H1 (cell line): ENCODE measurements around the gene PLA2G10. TPM values are rescaled to one million over a fixed set of nuclear protein-coding genes. Genes with fewer than 3 reads are reported as not detected.

Experiments
- CTCF ChIA-PET: fragments of 300-600 bp; sonication (Branson Sonifier 250); formaldehyde crosslinking; loops from one replicate; lab custom pipeline; 2021; ENCODE audit not compliant: partially characterized antibody; lab: Charles Lee
- POLR2A ChIA-PET: fragments of 300-600 bp; sonication (Branson Sonifier 250); formaldehyde crosslinking; loops from one replicate; lab custom pipeline; 2021; ENCODE audit warnings: inconsistent platforms; ENCODE audit not compliant: partially characterized antibody; lab: Charles Lee
- DNase-seq, 2 experiments: peaks; one replicate each; pipeline versions ENCODE4 v3.0.0 to v3.0.0-alpha.2; 2010 to 2022; ENCODE audit warnings: low spot score in 2 of 2, low read depth in 1 of 2, mixed read lengths in 1 of 2
- FAIRE-seq: peaks from 2 replicates; lab custom pipeline; 2011; peaks lifted over from hg19 to GRCh38; lab: Jason Lieb, UNC
- H2AFZ ChIP-seq: 2 replicates; pipeline ENCODE4 v1.8.1; 2012; ENCODE audit warnings: low read length, inconsistent platforms
- H2AK5ac ChIP-seq: 2 replicates; pipeline ENCODE4 v1.6.1; 2013; ENCODE audit warnings: low read depth, low read length
- H2BK120ac ChIP-seq: replicated peaks from 2 replicates; pipeline ENCODE3; 2013; ENCODE audit warnings: low read depth, low read length, inconsistent platforms
- H2BK12ac ChIP-seq: 2 replicates; pipeline ENCODE4 v1.6.1; 2013; ENCODE audit warnings: low read depth, low read length
- H2BK15ac ChIP-seq: 2 replicates; pipeline ENCODE4 v1.6.1; 2013; ENCODE audit warnings: low read length
- H2BK20ac ChIP-seq: 2 replicates; pipeline ENCODE4 v1.6.1; 2013; ENCODE audit warnings: low read length
- H2BK5ac ChIP-seq: 2 replicates; pipeline ENCODE4 v1.6.1; 2013; ENCODE audit warnings: low read depth, low read length
- H3K14ac ChIP-seq: 2 replicates; pipeline ENCODE4 v1.6.1; 2013; ENCODE audit warnings: inconsistent platforms; ENCODE audit not compliant: insufficient read length
- H3K18ac ChIP-seq: 2 replicates; pipeline ENCODE4 v1.6.1; 2013; ENCODE audit warnings: low read length; ENCODE audit errors: extremely low read depth
- H3K23ac ChIP-seq: 2 replicates; pipeline ENCODE4 v1.6.1; 2013; ENCODE audit warnings: inconsistent platforms; ENCODE audit not compliant: insufficient read length
- H3K23me2 ChIP-seq: 2 replicates; pipeline ENCODE4 v1.6.1; 2013; ENCODE audit warnings: low read depth, low read length
- H3K27ac ChIP-seq: 2 replicates; pipeline ENCODE4 v1.6.1; 2011; ENCODE audit warnings: low read depth, low read length, inconsistent platforms
- H3K27me3 ChIP-seq, 4 experiments: replicated peaks in 1 of 4; 1 replicate in 1 of 4; 2 replicates in 3 of 4; pipeline versions ENCODE4 v1.6.1 to v1.8.1; 2011 to 2013; ENCODE audit warnings: low read length in 3 of 4, mild to moderate bottlenecking in 3 of 4, inconsistent platforms in 2 of 4, mixed read lengths in 2 of 4, moderate library complexity in 1 of 4; ENCODE audit not compliant: control insufficient read depth in 3 of 4, insufficient read depth in 3 of 4; ENCODE audit errors: extremely low read depth in 1 of 4
- H3K36me3 ChIP-seq, 4 experiments: 2 replicates each; pipeline versions ENCODE4 v1.6.1 to v1.8.1; 2011 to 2013; ENCODE audit warnings: mild to moderate bottlenecking in 4 of 4, low read length in 3 of 4, moderate library complexity in 2 of 4, control low read depth in 1 of 4, inconsistent platforms in 1 of 4; ENCODE audit not compliant: insufficient read depth in 4 of 4, control insufficient read depth in 2 of 4
- H3K4ac ChIP-seq: replicated peaks from 2 replicates; pipeline ENCODE3; 2013; ENCODE audit warnings: low read length, low read depth, mixed read lengths, inconsistent platforms; ENCODE audit not compliant: insufficient read length
- H3K4me1 ChIP-seq, 4 experiments: replicated peaks in 1 of 4; 1 replicate in 1 of 4; 2 replicates in 3 of 4; pipeline versions ENCODE4 v1.6.1 to v1.8.1; 2011 to 2013; ENCODE audit warnings: low read length in 3 of 4, inconsistent platforms in 2 of 4, mixed read lengths in 1 of 4; ENCODE audit not compliant: insufficient read depth in 4 of 4, control insufficient read depth in 3 of 4
- H3K4me2 ChIP-seq, 2 experiments: 2 replicates each; pipeline versions ENCODE4 v1.6.1 to v1.8.1; 2011 to 2013; ENCODE audit warnings: low read depth in 2 of 2, low read length in 2 of 2, control low read depth in 1 of 2, inconsistent platforms in 1 of 2, mild to moderate bottlenecking in 1 of 2; ENCODE audit not compliant: insufficient read depth in 1 of 2
- H3K4me3 ChIP-seq, 4 experiments: fragments of 200-600, 300-600 bp in 1 of 4; sonication (generic), shearing (Covaris generic), sonication (Bioruptor Twin) in 1 of 4; 2 replicates each; pipeline versions ENCODE4 v1.5.1 to v1.8.1; 2011 to 2016; ENCODE audit warnings: low read length in 4 of 4, low read depth in 3 of 4, control low read depth in 2 of 4, inconsistent platforms in 2 of 4, mild to moderate bottlenecking in 2 of 4, mixed read lengths in 1 of 4, moderate library complexity in 1 of 4; ENCODE audit not compliant: insufficient read depth in 2 of 4; ENCODE audit errors: extremely low read depth in 1 of 4
- H3K56ac ChIP-seq: replicated peaks from 2 replicates; pipeline ENCODE3; 2013; ENCODE audit warnings: low read depth, mild to moderate bottlenecking, mixed read lengths, low read length, inconsistent platforms; ENCODE audit not compliant: insufficient read length
- H3K79me1 ChIP-seq: 2 replicates; pipeline ENCODE4 v1.6.1; 2013; ENCODE audit warnings: low read depth, low read length, control low read depth
- H3K79me2 ChIP-seq, 2 experiments: 2 replicates each; pipeline versions ENCODE4 v1.6.1 to v1.8.1; 2012 to 2013; ENCODE audit warnings: low read length in 2 of 2, mild to moderate bottlenecking in 2 of 2, inconsistent platforms in 1 of 2; ENCODE audit not compliant: insufficient read depth in 2 of 2, control insufficient read depth in 1 of 2
- H3K9ac ChIP-seq, 4 experiments: replicated peaks in 1 of 4; 1 replicate in 1 of 4; 2 replicates in 3 of 4; pipeline versions ENCODE4 v1.6.1 to v1.8.1; 2011 to 2013; ENCODE audit warnings: low read depth in 3 of 4, low read length in 3 of 4, control low read depth in 2 of 4, mild to moderate bottlenecking in 2 of 4, moderate library complexity in 2 of 4, inconsistent platforms in 1 of 4; ENCODE audit errors: extremely low read depth in 1 of 4
- H3K9me3 ChIP-seq, 2 experiments: 2 replicates each; pipeline versions ENCODE4 v1.6.1 to v1.8.1; 2012 to 2013; ENCODE audit warnings: mild to moderate bottlenecking in 2 of 2, moderate library complexity in 2 of 2, control low read depth in 1 of 2, inconsistent platforms in 1 of 2, low read depth in 1 of 2, low read length in 1 of 2, mixed read lengths in 1 of 2; ENCODE audit not compliant: insufficient read depth in 2 of 2
- H4K20me1 ChIP-seq, 2 experiments: replicated peaks in 1 of 2; 2 replicates each; pipeline versions ENCODE3 to v1.8.1; 2011 to 2013; ENCODE audit warnings: inconsistent platforms in 2 of 2, low read length in 2 of 2, mild to moderate bottlenecking in 1 of 2; ENCODE audit not compliant: insufficient read depth in 2 of 2, control insufficient read depth in 1 of 2
- H4K5ac ChIP-seq: 2 replicates; pipeline ENCODE4 v1.6.1; 2013; ENCODE audit warnings: low read length, low read depth, mixed read lengths, inconsistent platforms; ENCODE audit not compliant: insufficient read length
- H4K8ac ChIP-seq: 2 replicates; pipeline ENCODE4 v1.8.0; 2013; ENCODE audit warnings: mild to moderate bottlenecking, moderate library complexity, low read length, inconsistent platforms; ENCODE audit not compliant: insufficient read depth; ENCODE audit errors: extremely low read depth
- H4K91ac ChIP-seq: replicated peaks from 2 replicates; pipeline ENCODE3; 2013; ENCODE audit warnings: low read length, mixed read lengths, inconsistent platforms; ENCODE audit not compliant: insufficient read length
- CTBP2 ChIP-seq: IDR thresholded peaks from 2 replicates; pipeline ENCODE4 v1.7.0; 2011; ENCODE audit warnings: borderline replicate concordance, mild to moderate bottlenecking, moderate library complexity, mixed read lengths, low read length; ENCODE audit not compliant: insufficient read depth, insufficient read length
- MAX ChIP-seq: IDR thresholded peaks from 2 replicates; pipeline ENCODE4 v1.6.1; 2012; ENCODE audit warnings: inconsistent platforms
- POLR2AphosphoS5 ChIP-seq: IDR thresholded peaks from 2 replicates; pipeline ENCODE4 v1.6.1; 2011; ENCODE audit warnings: low read depth, low read length
- RFX5 ChIP-seq: IDR thresholded peaks from 2 replicates; pipeline ENCODE4 v1.6.1; 2011; ENCODE audit warnings: low read depth, low read length, improper control_type of control experiment, borderline replicate concordance
- SIN3A ChIP-seq, 2 experiments: IDR thresholded peaks in 1 of 2; conservative IDR thresholded peaks in 1 of 2; 2 replicates each; pipeline ENCODE4 v1.6.1; 2011 to 2012; ENCODE audit warnings: low read length in 2 of 2, improper control_type of control experiment in 1 of 2, low read depth in 1 of 2, mild to moderate bottlenecking in 1 of 2
- WGBS, 2 experiments: shearing (Covaris generic) in 1 of 2; methylation state at CpG; one replicate each; pipeline versions ENCODE4 v1.1.6 to v1.1.7; 2013 to 2015; ENCODE audit warnings: low lambda C conversion rate in 2 of 2, mixed read lengths in 2 of 2, inconsistent platforms in 1 of 2, low coverage in 1 of 2, missing lambda C conversion rate in 1 of 2; ENCODE audit not compliant: insufficient replicate concordance in 2 of 2, insufficient coverage in 1 of 2, insufficient read length in 1 of 2; ENCODE audit errors: extremely low coverage in 1 of 2, missing lambda C conversion rate in 1 of 2; 5-methylcytosine and 5-hydroxymethylcytosine counted together
- polyA plus RNA-seq, 7 experiments: library from polyadenylated mRNA; depleted of rRNA in 3 of 7; stranded (reverse) in 5 of 7; unstranded in 2 of 7; fragments of >200 nt in 5 of 7; fragments of 200-250 nt in 2 of 7; gene quantifications; 1 replicate in 5 of 7; 2 replicates in 1 of 7; 4 replicates in 1 of 7; pipeline versions ENCODE4 v1.2.1 to v1.2.3, GENCODE V29; 2011 to 2013; ENCODE audit warnings: missing spikeins in 2 of 7, mixed read lengths in 2 of 7
- total RNA-seq: library from RNA; stranded (reverse); fragmentation: NEBNext Ultra II Directional; extraction: Animal tissue kit (Norgen Biotek cat#: 25700); gene quantifications from 2 replicates; pipeline ENCODE4 v1.2.1, GENCODE V29; 2021

Gene PLA2G10
- total and polyA plus RNA-seq, 2 of the 8 experiments (the other 6 are each of a cell fraction or from before 2014, with no cell fraction given), result 0.60 to 2.2 TPM

GRCh38 chr16:14678748-14679497, 15.2 kb downstream of the PLA2G10 start:
- Histone ChIP-seq H2BK15ac (no peak overlapping the region), H3K4me2 (no peak overlapping the region), H3K9ac (no peak overlapping the region), H4K8ac (no peak overlapping the region), H2AFZ (no peak overlapping the region), H4K20me1 (no peaks in the 10 kb centered on the region), H3K79me1 (no peaks in the 10 kb centered on the region), H3K9me3 (no peaks in the 10 kb centered on the region), H3K4ac (no peak overlapping the region), H4K5ac (no peak overlapping the region), H4K91ac (no peak overlapping the region), H3K23ac (no peak overlapping the region), H3K14ac (no peak overlapping the region), H2BK20ac (no peak overlapping the region), H2AK5ac (no peak overlapping the region), H3K36me3 (no peaks in the 10 kb centered on the region), H2BK5ac (no peak overlapping the region), H3K4me3 (no peak overlapping the region), H3K18ac (no peak overlapping the region), H2BK12ac (no peak overlapping the region), H3K79me2 (no peaks in the 10 kb centered on the region), H3K27me3 (no peaks in the 10 kb centered on the region), H3K27ac (no peak overlapping the region), H2BK120ac (no peak overlapping the region), H3K23me2 (peaks cover 4% of the 10 kb centered on the region; the same call in 1 of the 2 replicates), H3K4me1 (no peaks in the 10 kb centered on the region), H3K56ac (no peak overlapping the region)
- ChIA-PET POLR2A (no interaction called here), CTCF (interaction anchor here (0.6 kb wide), 1 partner anchor 742 kb away, joined by 3 read pairs; no protein-coding TSS in a partner anchor)
- FAIRE-seq, result no peak
- 85% methylated on average over 11 of the region's 11 CpGs; no CpG with 5 or more reads in 1 of the 2 experiments for WGBS, 2 experiments
- TF ChIP-seq MAX, result no peak
- TF ChIP-seq SIN3A (conservative IDR thresholded peaks at IDR 0.05 in 1 of 2, IDR thresholded peaks at IDR 0.05 in 1 of 2; ENCODE audit: low read depth in 1 of 2, low read length in 2 of 2), result no peak
- TF ChIP-seq POLR2AphosphoS5, result no peak
- no peak for TF ChIP-seq CTBP2
- TF ChIP-seq RFX5, result no peak
- DNase-seq, result no peak
